ENCODE results near the gene MYT1.

Gene MYT1

GRCh38 chr20:64253443-64253842 is 89.2 kb downstream of the MYT1 start:
- no peak for DNase-seq (ENCODE audit: low read depth)
- H3K4me3 ChIP-seq (ENCODE audit: control insufficient read depth, low read depth, low read length): no peak overlapping the region
- TF ChIP-seq CTCF (conservative IDR thresholded peaks at IDR 0.05; ENCODE audit: control insufficient read depth, insufficient read depth, low read depth, low read length): no peak

- TF ChIP-seq CTCF (conservative IDR thresholded peaks at IDR 0.05; ENCODE audit: control insufficient read depth, insufficient read depth, low read depth, low read length): no peak
- H3K4me3 ChIP-seq (ENCODE audit: control insufficient read depth, low read depth, low read length): no peak overlapping the region
- DNase-seq (ENCODE audit: low read depth): no peak
Measured at GRCh38 chr20:64254156-64254555, 89.9 kb downstream of the MYT1 start.

- no peak for TF ChIP-seq CTCF (conservative IDR thresholded peaks at IDR 0.05; ENCODE audit: control insufficient read depth, insufficient read depth, low read depth, low read length)
- peak overlapping the region; percentile 50 for H3K4me3 ChIP-seq (ENCODE audit: control insufficient read depth, low read depth, low read length)
- peak; percentile 5 for DNase-seq (ENCODE audit: low read depth)
Measured at GRCh38 chr20:64254571-64255360, 90.5 kb downstream of the MYT1 start.

GRCh38 chr20:64255361-64256281 is 91.4 kb downstream of the MYT1 start, which contains the start of gene PCMTD2:
Gene PCMTD2, plus strand, starts transcription at chr20:64255748. Its CDS starts 4,218 bp downstream, at chr20:64259966.
- DNase-seq (ENCODE audit: low read depth): peak; percentile 66
- TF ChIP-seq CTCF (conservative IDR thresholded peaks at IDR 0.05; ENCODE audit: control insufficient read depth, insufficient read depth, low read depth, low read length): no peak
- H3K4me3 ChIP-seq (ENCODE audit: control insufficient read depth, low read depth, low read length): peak within 1 kb of the TSS; percentile 82

GRCh38 chr20:64256282-64256935 is 92.2 kb downstream of the MYT1 start:
- peak overlapping the region; percentile 82 for H3K4me3 ChIP-seq (ENCODE audit: control insufficient read depth, low read depth, low read length)
- DNase-seq (ENCODE audit: low read depth): no peak
- TF ChIP-seq CTCF (conservative IDR thresholded peaks at IDR 0.05; ENCODE audit: control insufficient read depth, insufficient read depth, low read depth, low read length): no peak

GRCh38 chr20:64257107-64257757 is 93.0 kb downstream of the MYT1 start:
- no peak for TF ChIP-seq CTCF (conservative IDR thresholded peaks at IDR 0.05; ENCODE audit: control insufficient read depth, insufficient read depth, low read depth, low read length)
- H3K4me3 ChIP-seq (ENCODE audit: control insufficient read depth, low read depth, low read length): no peak overlapping the region
- DNase-seq (ENCODE audit: low read depth): no peak

Data from fibroblast of mammary gland (primary cell).